Gastroesophageal sphincter (tissue), 4 donors: ENCODE data around the gene SELENOO. TPM values are rescaled to one million over a fixed set of nuclear protein-coding genes. Genes with fewer than 3 reads are reported as not detected.
A peak's percentile ranks its signal among the peaks of the same experiment; 100 is the strongest.
"Not testable (repeated sequence)": the region's sequence is repeated elsewhere in the genome, so short reads cannot be mapped to it uniquely, and the experiment has no call there.

Experiments used
- ATAC-seq: fragments of 150-250 bp; one replicate; pipeline ENCODE4 v1.9.1; 2016; ENCODE audit warnings: mild to moderate bottlenecking, moderate library complexity
- H3K27ac ChIP-seq, 4 donors: fragments of 200-600 bp; sonication (generic) in 3 of 4; 1 replicate in 3 of 4; 2 replicates in 1 of 4; pipeline ENCODE4 v1.5.1; 2016 to 2019
- H3K27me3 ChIP-seq: fragments of 200-600 bp; sonication (generic); one replicate; pipeline ENCODE4 v1.5.1; 2019
- H3K36me3 ChIP-seq, 2 donors: fragments of 200-600 bp; sonication (generic); one replicate each; pipeline ENCODE4 v1.5.1; 2019; ENCODE audit warnings: control low read depth in 1 of 2
- H3K4me1 ChIP-seq, 3 donors: fragments of 200-600 bp; sonication (generic); 1 replicate in 2 of 3; 2 replicates in 1 of 3; pipeline ENCODE4 v1.5.1; 2016 to 2019; ENCODE audit warnings: control low read depth in 2 of 3
- H3K4me3 ChIP-seq, 2 donors: fragments of 200-600 bp; sonication (generic); one replicate each; pipeline ENCODE4 v1.5.1; 2019; ENCODE audit warnings: mild to moderate bottlenecking in 1 of 2, moderate library complexity in 1 of 2
- H3K9me3 ChIP-seq, 3 donors: fragments of 200-600 bp; sonication (generic); one replicate each; pipeline ENCODE4 v1.5.1; 2017 to 2019; ENCODE audit warnings: control low read depth in 2 of 3
- CTCF ChIP-seq, 4 experiments: fragments of 200-600 bp in 2 of 4; fragments of 450-650 bp in 2 of 4; sonication (generic) in 1 of 4; IDR thresholded peaks; one replicate each; pipeline ENCODE4 v1.5.1; 2017 to 2019; ENCODE audit warnings: antibody characterized with exemption in 4 of 4, mild to moderate bottlenecking in 2 of 4, moderate library complexity in 2 of 4
- EP300 ChIP-seq: sonication (generic); formaldehyde crosslinking; IDR thresholded peaks from one replicate; pipeline ENCODE4 v1.6.1; 2017; ENCODE audit warnings: antibody characterized with exemption, mild to moderate bottlenecking
- POLR2A ChIP-seq, 2 donors: fragments of 450-650 bp; IDR thresholded peaks; one replicate each; pipeline ENCODE4 v1.6.1; 2017; ENCODE audit warnings: antibody characterized with exemption in 2 of 2, mild to moderate bottlenecking in 2 of 2, moderate library complexity in 1 of 2
- POLR2AphosphoS5 ChIP-seq: sonication (generic); formaldehyde crosslinking; IDR thresholded peaks from one replicate; pipeline ENCODE4 v1.6.1; 2017; ENCODE audit warnings: antibody characterized with exemption
- WGBS, 2 donors: methylation state at CpG; one replicate each; pipeline ENCODE4 v1.1.5; 2018; ENCODE audit warnings: low coverage in 1 of 2; 5-methylcytosine and 5-hydroxymethylcytosine counted together
- total RNA-seq, 4 donors: library from RNA; depleted of rRNA; stranded (reverse); fragments of >200 nt; gene quantifications; one replicate each; pipeline ENCODE4 v1.1.0, GENCODE V29; 2016

Gene SELENOO
- total RNA-seq, 4 donors from 2014 or later: 19.9 to 42.6 (median 27.3) TPM

- no peak for ATAC-seq
- no peaks in the 10 kb centered on the region for H3K36me3 ChIP-seq
- H3K4me3 ChIP-seq: no peak overlapping the region
- H3K27ac ChIP-seq: no peak overlapping the region
- no peaks in the 10 kb centered on the region for H3K9me3 ChIP-seq
- peaks cover 48% of the 10 kb centered on the region for H3K27me3 ChIP-seq
- 61 to 62% methylated on average over 7 to 8 of the region's 11 CpGs for WGBS, 2 donors
- no peak for TF ChIP-seq CTCF (IDR thresholded peaks at IDR 0.05)
- TF ChIP-seq POLR2A (IDR thresholded peaks at IDR 0.05): no peak
- no peak for TF ChIP-seq POLR2AphosphoS5
- TF ChIP-seq EP300: no peak
- H3K4me1 ChIP-seq: peaks cover 0 to 19% (median 4%) of the 10 kb centered on the region in 3 donors
These were observed 32.9 kb upstream of the SELENOO start for GRCh38 chr22:50167689-50168489.

DNA sequence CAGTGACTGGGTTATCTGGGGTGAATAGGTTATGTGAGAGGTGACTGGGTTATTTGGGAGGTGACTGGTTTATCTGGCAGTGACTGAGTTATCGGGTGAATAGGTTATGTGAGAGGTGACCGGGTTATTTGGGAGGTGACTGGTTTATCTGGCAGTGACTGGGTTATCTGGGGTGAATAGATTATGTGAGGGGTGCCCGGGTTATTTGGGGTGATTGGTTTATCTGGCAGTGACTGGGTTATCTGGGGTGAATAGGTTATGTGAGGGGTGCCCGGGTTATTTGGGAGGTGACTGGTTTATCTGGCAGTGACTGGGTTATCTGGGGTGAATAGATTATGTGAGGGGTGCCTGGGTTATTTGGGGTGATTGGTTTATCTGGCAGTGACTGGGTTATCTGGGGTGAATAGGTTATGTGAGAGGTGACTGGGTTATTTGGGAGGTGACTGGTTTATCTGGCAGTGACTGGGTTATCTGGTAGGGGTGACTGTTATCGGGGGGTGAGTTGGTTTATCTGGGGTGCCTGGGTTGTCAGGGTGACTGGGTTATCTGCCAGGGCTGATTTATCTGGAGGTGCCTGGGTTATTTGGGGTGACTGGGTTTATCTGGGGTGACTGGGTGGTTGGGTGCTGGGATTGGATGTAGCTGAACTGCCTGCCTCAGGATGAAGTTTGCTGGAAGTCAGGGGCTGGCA lies 32.2 kb upstream of the SELENOO start:
- H3K27me3 ChIP-seq: peaks cover 55% of the 10 kb centered on the region
- not testable (repeated sequence) for ATAC-seq, H3K27ac ChIP-seq, H3K4me3 ChIP-seq, H3K36me3 ChIP-seq, H3K9me3 ChIP-seq
- H3K4me1 ChIP-seq: peaks cover 0 to 19% (median 4%) of the 10 kb centered on the region in 3 donors
- WGBS, 2 donors: 61 to 81% methylated on average over 5 of the region's 5 CpGs

GRCh38 chr22:50169181-50169759 lies 31.5 kb upstream of the SELENOO start:
- TF ChIP-seq POLR2A (IDR thresholded peaks at IDR 0.05): no peak
- TF ChIP-seq POLR2AphosphoS5: no peak
- TF ChIP-seq CTCF (IDR thresholded peaks at IDR 0.05): no peak
- TF ChIP-seq EP300: no peak
- peaks cover 0 to 19% (median 4%) of the 10 kb centered on the region in 3 donors for H3K4me1 ChIP-seq
- H3K27me3 ChIP-seq: peaks cover 61% of the 10 kb centered on the region
- no peaks in the 10 kb centered on the region for H3K9me3 ChIP-seq
- H3K36me3 ChIP-seq: no peaks in the 10 kb centered on the region
- WGBS, 2 donors: 12 to 44% methylated on average over 7 to 8 of the region's 36 CpGs
- H3K4me3 ChIP-seq: peak overlapping the region in 1 of 2 donors; percentile 58
- ATAC-seq: no peak
- H3K27ac ChIP-seq: no peak overlapping the region

DNA sequence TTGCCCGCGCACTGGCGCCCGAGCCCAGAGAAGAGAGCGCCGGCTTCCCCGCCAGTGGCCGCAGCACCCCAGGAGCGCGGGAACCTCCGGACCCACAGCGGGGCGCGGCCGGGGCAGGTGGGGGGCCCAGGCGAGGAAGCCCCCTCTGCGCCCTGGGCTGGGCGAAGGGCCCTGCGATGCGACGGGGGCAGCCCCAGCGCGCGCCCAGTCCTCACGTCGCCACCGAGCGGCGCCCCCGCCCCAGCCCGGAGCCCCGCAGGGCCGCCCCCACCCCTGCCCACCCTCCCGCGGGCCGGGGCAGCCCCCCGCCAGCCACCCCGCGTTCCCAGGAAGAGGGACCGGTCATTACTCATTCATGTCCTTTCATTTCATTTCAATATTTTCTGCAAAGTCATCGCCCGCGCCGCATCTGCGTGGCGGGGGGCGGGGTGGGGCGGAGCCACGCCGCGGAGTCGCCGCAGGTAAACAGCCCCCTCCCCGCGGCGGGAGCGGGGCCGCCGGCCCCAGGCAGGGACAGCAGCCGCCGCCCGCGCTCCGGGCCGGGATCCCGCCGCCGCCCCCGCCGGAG lies 31.0 kb upstream of the SELENOO start:
- peaks cover 0 to 19% (median 4%) of the 10 kb centered on the region in 3 donors for H3K4me1 ChIP-seq
- peak; percentile 34 for ATAC-seq
- peak overlapping the region; percentile 11 to 58 for H3K4me3 ChIP-seq
- WGBS, 2 donors: no CpG with 5 or more reads among the region's 70 CpGs
- no peak for TF ChIP-seq CTCF (IDR thresholded peaks at IDR 0.05)
- TF ChIP-seq POLR2AphosphoS5: no peak
- TF ChIP-seq EP300: no peak
- no peak for TF ChIP-seq POLR2A (IDR thresholded peaks at IDR 0.05)
- no peaks in the 10 kb centered on the region for H3K9me3 ChIP-seq
- no peak overlapping the region for H3K27ac ChIP-seq
- H3K27me3 ChIP-seq: peaks cover 64% of the 10 kb centered on the region
- no peaks in the 10 kb centered on the region for H3K36me3 ChIP-seq
